GM19023 (cell line): ENCODE measurements around the gene BLTP1.
"Not testable (repeated sequence)": the region's sequence is repeated elsewhere in the genome, so short reads cannot be mapped to it uniquely, and the experiment has no call there.

Experiments used
- ATAC-seq: cut with Tn5 transposase; IDR thresholded peaks from one replicate; pipeline ENCODE4 v1.9.1; 2021; ENCODE audit warnings: mild to moderate bottlenecking, moderate library complexity; ENCODE audit not compliant: unreplicated experiment

BLTP1 gene, protein sequence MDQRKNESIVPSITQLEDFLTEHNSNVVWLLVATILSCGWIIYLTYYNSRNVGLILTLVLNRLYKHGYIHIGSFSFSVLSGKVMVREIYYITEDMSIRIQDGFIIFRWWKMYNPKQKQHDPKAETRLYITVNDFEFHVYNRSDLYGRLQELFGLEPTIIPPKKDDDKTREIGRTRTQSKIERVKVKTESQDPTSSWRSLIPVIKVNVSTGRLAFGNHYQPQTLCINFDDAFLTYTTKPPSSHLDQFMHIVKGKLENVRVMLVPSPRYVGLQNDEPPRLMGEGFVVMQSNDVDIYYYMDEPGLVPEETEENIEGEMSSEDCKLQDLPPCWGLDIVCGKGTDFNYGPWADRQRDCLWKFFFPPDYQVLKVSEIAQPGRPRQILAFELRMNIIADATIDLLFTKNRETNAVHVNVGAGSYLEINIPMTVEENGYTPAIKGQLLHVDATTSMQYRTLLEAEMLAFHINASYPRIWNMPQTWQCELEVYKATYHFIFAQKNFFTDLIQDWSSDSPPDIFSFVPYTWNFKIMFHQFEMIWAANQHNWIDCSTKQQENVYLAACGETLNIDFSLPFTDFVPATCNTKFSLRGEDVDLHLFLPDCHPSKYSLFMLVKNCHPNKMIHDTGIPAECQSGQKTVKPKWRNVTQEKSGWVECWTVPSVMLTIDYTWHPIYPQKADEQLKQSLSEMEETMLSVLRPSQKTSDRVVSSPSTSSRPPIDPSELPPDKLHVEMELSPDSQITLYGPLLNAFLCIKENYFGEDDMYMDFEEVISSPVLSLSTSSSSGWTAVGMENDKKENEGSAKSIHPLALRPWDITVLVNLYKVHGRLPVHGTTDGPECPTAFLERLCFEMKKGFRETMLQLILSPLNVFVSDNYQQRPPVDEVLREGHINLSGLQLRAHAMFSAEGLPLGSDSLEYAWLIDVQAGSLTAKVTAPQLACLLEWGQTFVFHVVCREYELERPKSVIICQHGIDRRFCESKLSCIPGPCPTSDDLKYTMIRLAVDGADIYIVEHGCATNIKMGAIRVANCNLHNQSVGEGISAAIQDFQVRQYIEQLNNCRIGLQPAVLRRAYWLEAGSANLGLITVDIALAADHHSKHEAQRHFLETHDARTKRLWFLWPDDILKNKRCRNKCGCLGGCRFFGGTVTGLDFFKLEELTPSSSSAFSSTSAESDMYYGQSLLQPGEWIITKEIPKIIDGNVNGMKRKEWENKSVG (N-terminal part only)

DNA sequence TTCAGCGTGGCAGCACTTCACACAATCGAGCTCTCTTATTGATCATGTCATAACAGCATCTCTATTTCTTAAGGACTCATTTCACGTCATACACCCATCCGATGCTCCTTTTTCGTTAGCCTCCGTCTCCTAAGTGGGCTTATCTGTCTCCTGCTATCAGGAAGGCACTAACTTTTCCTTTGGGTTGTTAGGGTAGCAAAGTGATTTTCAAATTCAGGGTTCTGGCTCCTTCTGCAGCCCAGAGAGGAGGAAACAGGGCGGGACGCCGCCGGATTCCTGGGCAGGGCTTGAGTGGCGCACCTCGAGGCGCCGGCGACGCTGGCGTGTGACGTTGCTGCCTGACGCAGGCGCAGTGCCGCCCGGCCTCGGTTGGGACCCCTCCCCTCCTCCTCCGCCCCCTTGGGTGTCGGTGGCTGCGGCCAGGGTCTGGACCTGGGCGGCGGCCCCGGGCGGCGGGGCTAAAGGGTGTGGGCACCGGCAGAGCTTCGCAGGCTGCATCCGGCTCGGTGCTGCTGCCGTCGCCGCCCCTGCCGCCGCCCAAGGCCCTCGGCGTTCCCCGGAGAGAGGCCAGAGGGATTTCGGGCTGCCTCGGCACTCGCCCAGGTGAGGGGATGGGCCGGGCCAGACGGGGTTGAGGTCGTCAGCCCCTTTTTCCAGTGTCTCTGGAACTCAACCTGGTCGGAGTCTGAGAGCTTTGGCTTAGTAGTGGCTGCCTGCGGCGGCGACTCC, at the start of gene BLTP1:
BLTP1 (plus strand) TSS at position 350 of the 729 bp plus-strand sequence. CDS start 18,317 bp downstream, outside the sequence.
- ATAC-seq, result peak; percentile 98

DNA sequence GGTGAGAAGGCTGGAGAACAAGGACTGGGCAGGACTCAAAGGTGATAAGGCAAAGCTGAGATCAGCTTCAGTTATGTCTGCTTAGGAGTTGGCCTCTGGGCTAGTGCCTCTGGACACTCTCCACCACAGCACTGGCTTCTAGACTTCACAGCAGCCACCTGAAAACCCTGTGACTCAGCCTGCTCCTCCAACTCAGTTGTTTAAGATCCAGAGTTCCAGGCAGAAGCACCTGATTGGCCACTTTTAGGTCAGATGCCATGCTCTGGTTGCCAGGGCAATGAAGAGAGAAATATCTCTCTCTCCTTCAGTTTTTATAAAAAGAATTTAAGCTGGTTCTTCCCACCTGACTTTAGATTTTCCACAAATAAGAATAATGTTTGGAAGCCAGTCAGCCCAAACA, 47.9 kb upstream of the BLTP1 start:
- no peak for ATAC-seq

DNA sequence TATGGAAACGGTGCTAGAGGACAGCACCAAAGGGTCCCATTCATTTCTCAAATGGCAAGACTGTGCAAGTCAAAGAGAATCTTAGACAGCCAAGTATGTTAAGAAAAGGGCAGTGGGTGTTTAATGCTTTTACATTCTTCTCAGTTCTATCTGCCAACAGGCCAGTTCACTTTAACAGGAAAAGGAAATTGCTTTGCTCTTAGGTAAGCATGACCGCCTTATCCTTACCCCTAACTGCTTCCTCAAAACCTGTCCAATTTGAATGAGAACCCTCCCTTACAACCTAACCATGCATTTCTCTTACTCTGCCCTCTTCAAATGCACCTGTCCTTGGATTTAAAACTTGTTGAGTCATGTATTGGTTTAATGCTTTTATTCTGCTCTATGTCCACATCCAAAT, 44.5 kb upstream of the BLTP1 start:
- ATAC-seq, result no peak

DNA sequence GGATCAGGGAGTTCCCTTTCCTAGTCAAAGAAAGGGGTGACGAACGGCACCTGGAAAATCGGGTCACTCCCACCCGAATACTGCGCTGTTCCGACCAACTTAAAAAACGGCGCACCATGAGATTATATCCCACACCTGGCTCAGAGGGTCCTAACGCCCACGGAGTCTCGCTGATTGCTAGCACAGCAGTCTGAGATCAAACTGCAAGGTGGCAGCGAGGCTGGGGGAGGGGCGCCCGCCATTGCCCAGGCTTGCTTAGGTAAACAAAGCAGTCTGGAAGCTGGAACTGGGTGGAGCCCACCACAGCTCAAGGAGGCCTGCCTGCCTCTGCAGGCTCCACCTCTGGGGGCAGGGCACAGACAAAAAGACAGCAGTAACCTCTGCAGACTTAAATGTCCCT, 41.8 kb upstream of the BLTP1 start:
- ATAC-seq, result not testable (repeated sequence)

DNA sequence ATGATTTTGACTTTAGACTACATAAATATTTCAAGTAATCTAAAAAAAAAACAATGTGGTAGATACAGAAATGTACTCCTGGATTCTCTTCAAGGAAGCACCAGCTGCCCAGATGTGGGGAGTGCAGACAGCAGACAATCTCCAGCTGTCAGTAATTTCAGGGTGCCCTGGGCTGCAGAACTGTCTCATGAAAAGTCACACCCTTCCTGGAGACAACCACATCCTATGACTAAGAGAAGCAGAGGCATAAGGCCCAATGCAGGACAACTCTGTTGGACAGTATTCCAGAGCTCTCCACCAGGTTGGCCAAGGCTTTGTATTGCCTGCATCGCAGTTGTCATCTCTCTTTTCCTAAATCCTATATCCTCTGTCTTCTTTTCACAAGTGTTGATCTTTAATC, 34.4 kb upstream of the BLTP1 start:
- ATAC-seq, result no peak

DNA sequence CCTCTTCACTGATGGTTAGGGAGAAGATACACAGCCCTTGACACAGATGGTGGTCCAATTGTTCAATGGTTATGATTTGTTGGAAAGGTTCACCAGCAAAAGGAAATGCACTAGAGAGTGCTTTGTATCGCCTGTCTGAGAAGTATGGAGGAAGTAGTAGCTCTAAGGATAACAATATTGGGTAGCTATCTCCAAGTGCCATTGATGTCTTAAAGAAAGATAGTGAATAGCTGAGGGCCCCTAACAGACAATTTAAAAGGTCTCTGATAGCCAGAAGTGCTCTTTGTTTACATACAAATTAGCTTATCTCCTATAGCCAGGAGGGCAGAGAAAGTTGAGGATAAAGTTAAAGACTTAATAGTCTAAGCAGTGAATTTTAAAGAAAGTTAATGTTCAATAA, 33.9 kb upstream of the BLTP1 start:
- no peak for ATAC-seq

DNA sequence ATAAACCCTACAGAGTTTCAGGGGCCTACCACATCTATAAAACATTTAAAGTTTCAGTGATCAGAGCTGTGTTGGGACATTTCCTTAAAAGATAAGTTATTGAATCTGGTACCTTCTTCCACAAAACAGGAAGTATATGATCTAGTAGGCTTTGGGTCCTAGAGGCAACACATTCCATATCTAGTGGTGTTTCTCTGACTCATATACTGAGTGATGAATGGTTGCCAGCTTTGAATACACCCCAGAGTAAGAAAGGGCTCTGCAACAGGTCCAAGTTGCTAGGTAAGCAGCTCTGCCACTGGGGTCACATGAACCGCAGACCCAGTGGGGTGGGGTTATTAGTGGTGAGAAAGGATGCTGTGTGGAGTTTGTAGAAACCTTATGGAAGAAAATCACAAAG, 32.4 kb upstream of the BLTP1 start:
- no peak for ATAC-seq

DNA sequence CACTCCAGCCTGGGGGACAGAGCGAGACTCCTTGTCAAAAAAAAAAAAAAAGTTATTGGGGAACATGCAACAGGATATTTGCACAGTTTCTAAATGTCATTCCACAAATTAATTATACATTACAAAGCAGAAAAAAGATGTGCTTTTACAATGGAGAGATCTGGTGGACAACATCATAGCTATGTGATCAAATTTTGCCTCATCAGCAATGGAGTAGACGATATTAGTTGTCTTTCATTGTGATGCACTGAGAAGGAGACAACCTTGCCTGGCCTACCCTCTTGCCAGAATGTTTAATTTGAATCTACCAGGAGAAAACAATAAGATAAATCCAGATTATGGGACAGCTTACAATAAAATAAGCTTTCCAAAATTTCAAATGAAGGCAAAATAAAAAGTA, 30.5 kb upstream of the BLTP1 start:
- no peak for ATAC-seq

DNA sequence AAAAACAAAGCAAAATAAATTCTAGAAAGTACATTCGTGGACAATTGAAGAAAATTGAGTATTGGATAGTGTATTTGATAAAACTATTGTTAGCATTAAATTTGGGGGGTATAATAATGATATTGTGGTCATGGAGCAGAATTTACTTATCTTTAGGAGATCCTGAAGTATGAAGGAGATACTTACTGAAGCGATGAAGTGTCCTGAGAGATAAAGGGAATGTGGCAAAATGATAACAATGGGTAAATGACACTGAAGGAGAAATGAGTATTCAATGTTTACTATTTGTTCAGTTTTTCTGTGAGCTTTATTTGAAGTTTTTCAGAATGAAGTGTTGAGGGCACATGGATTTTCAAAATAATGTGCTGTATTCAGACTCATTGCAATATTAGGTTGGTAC, 30.0 kb upstream of the BLTP1 start:
- ATAC-seq, result no peak

DNA sequence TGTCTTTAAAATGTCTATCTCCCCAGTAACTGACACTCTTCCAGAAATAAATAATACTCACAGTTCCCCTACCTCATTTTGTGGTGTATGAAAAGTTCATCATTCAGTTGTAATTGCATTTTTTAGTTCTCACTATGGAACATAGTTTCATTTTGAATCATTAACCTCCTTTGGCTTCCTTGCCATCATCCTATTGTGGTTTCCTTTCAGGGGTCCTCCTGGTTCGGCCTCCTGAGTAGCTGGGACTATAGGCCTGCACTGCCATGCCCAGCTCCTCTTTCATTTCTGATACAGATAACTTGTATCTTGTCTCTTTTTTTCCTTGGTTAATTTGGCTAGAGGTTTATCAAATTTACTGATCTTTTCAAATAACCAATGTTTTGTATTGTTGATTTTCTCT, 23.1 kb upstream of the BLTP1 start:
- ATAC-seq, result no peak

DNA sequence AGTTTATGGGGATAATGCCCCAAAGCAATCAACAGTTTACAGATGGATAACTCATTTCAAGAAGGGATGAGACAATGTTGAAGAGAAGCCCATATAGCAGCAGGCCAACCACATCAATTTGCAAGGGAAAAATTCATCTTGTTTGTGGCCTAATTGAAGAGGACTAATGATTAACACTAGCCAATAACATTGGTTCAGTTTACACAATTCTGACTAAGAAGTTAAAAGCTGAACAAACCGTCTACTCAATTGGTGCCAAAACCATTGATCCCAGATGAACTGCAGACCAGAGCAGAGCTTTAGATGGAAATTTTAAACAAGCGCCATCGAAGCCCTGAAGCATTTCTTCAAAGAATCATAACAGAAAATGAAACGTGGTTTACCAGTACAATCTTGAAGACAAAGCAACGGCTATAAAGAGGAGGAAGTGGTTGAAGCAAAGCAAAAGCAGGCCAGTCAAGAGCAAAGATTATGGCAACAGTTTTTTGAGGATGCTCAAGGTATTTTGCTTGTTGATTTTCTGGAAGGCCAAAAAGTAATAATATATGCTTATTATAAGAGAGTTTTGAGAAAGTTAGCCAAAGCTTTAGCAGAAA, 20.5 kb upstream of the BLTP1 start:
- ATAC-seq, result peak; percentile 70

DNA sequence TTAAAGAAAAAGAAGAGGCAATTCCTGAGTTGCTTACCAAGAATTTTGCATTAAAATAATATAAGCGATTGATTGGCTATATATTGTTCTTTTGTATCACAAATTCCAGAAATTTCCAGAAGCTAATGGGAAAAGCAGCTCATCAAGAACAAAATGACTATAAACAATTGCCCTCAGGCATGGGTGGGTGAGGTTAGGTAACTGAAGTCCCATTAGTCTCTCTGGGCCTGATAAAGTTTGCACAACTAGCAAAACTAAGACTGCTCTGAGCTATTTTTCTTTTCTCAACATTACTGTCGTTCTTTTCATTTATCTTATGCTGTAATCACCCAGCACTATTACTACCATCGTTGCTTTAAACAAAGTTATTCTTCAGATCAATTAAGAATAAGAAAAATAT, 19.2 kb upstream of the BLTP1 start:
- ATAC-seq, result no peak

DNA sequence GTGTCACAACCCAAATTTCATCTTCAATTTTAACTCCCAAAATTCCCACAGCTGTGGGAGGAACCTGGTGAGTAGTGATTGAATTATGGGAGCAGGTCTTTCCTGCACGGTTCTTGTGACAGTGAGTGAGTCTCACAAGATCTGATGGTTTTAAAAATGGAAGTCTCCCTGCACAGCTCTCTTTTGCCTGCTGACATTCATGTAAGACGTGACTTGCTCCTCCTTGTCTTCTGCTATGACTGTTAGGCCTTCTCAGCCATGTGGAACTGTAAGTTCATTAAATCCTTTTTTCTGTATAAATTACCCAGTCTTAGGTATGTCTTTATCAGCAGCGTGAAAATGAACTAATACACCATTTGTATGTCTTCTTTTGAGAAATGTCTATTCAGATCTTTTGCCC, 13.0 kb upstream of the BLTP1 start:
- ATAC-seq, result no peak

DNA sequence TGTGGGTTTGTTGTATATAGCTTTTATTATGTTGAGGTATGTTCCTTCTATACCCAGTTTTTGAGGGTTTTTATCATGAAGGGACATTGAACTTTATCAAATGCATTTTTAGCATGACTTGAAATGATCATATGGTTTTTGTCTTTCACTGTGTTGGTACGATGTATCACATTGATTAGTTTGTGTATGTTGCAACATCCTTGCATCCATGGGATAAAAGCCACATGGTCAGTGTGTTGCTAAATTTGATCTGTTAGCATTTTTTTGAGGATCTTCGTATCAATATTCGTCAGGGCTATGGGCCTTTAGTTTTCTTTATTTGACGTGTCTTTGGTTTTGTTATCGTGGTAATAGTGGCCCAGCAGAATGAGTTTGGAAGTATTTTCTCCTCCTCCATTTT, 11.3 kb upstream of the BLTP1 start:
- no peak for ATAC-seq

DNA sequence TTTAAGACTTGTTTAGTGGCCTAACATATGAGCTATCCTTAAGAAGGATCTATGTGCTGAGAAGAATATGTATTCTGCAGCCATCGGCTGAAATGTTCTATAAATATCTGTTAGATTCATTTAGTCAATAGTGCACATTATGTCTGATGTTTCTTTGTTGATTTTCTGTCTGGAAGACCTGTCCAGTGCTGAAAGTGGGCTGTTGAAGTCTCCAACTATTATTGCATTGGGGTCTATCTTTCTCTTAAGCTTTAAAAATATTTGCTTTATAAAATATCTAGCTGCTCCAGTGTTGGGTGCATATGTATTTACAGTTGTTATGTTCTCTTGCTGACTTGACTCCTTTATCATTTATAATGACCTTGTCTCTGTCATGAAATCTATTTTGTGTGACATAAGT, 9.4 kb upstream of the BLTP1 start:
- ATAC-seq, result no peak

DNA sequence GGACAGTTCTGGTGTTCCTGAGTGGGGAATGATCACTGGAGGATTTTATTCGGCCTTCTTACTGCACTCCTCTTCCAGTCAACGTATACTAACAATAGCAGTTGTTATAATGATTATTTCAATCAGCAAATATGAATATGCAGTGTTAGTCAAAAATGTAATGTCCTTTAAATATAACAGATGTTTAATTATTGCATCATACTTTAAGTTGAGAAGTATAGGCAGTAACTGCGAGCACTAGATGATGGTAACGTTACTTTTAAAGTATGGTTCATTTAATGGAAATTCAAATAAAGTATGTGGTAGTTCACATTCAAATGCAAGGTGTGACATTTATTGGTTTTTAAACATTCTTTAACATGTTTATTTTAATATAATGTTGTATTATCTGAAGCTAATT, 5.5 kb upstream of the BLTP1 start:
- ATAC-seq, result no peak

DNA sequence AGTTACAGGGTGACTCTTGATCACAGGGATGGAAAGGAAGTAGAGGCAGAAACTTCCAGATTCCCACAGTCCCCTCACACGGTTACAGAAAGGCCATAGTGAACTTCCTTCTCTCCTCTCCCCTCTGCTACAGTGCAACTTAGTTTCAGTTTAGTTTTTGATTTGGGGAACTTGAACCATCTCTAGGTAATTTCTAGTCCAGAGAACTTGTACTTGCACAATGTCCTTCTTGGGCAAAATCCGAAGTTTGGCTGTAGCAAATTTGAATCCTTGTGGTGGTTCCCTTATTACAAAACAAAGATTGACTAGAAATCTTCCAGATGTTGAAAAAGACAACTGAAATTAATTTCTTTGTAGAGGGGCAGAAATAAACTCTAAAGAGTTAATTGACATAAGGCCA, 1.2 kb upstream of the BLTP1 start:
- no peak for ATAC-seq

DNA sequence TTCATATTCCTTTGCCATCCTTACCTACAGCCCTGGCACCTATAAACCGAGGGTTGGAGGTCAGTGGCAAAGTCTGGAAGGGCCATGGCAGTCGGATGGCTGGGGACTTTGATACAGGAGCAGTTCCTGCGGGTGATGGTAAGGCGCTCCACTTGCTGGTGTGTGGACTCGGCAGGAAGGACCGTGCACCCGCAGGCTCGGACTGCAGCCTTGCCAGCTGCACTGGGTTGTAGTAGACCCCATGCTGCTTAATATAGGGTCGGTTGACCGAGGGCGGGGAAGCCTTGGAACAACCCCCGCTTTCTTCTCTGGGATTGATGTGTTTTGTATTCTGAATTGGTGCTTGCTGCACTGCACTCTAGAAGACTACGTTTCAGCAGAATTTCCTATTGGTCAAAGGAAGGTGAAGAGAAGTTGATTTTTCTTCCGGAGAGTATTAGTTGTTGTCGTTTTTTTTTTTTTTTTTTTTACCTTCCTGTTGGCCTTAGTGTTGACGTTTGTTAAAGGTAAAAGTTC, 638 bp downstream of the BLTP1 start:
- ATAC-seq, result peak; percentile 38

DNA sequence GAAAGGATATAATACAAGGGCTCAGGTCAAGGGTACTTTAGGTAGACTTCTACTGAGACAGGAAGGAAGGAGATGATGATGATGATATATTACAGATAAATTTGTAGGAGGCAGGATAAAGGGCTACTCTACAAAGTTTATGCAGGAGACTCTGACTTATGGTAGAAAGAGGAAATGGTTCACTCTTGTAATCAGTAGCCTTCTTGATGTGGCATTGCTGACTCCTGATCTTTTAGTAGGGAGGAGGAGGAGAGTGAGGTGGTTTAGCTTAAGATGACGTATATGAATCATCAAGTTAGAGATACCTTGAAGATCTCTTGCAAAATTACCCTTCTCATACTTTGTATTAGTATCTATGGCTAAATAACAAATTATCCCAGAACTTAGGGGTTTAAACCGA, 4.7 kb downstream of the BLTP1 start:
- ATAC-seq, result no peak

DNA sequence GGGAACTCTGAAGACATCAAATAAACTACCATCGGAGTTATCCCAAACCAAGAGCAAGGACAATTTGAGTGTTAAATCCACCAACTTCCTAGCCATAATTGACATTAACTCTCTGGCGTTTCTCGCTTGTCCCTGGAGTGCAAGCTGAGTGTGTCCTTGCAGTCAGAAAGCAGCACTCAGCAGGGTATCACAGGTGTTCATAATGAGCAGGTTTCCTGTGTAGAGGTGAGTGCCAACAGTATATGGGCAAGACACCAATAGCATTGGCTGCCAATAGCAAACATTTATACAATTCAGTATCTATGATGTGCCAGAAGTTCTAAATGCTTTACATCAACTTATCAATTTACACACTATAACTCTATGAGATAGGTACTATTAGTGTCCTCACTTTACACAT, 11.2 kb downstream of the BLTP1 start:
- no peak for ATAC-seq
